Measurements from ENCODE around the gene BDH2. TPM values are rescaled to one million over a fixed set of nuclear protein-coding genes. Genes with fewer than 3 reads are reported as not detected.
A peak's percentile ranks its signal among the peaks of the same experiment; 100 is the strongest.

BDH2 gene
- total and polyA plus RNA-seq, 2 experiments from 2014 or later, result 36.5 to 73.9 TPM

GRCh38 chr4:103046416-103047290 is 53.0 kb downstream of the BDH2 start:
- no peaks in the 10 kb centered on the region for H3K9me2 ChIP-seq (ENCODE audit: insufficient read depth)
- no peak overlapping the region for H2AFZ ChIP-seq
- no peaks in the 10 kb centered on the region for H3K79me2 ChIP-seq (replicated peaks; ENCODE audit: insufficient read depth)
- peak; percentile 100 for ATAC-seq
- DNase-seq (ENCODE audit: low spot score), result peak; percentile 84
- TF ChIP-seq NANOG (IDR thresholded peaks at IDR 0.05; ENCODE audit: borderline replicate concordance) (no peak), POLR2AphosphoS5 (IDR thresholded peaks at IDR 0.05; ENCODE audit: low read depth) (no peak), STAT1 (IDR thresholded peaks at IDR 0.05; ENCODE audit: unreplicated experiment) (no peak), JUNB (IDR thresholded peaks at IDR 0.05; ENCODE audit: unreplicated experiment) (no peak), CREB1 (CRISPR knock-in tag; IDR thresholded peaks at IDR 0.05; ENCODE audit: low read depth) (no peak), ZNF462 (CRISPR knock-in tag; IDR thresholded peaks at IDR 0.05) (no peak), ZNF331 (CRISPR knock-in tag; IDR thresholded peaks at IDR 0.05; ENCODE audit: low read depth) (no peak), CTCF (conservative IDR thresholded peaks at IDR 0.05; ENCODE audit: low read depth in 2 of 2) (peak; percentile 79 to 86)
- H3K27me3 Mint-ChIP-seq (ENCODE audit: insufficient read depth, low read depth, poor library complexity), result no peaks in the 10 kb centered on the region
- H3K36me3 Mint-ChIP-seq (ENCODE audit: low read depth), result no peaks in the 10 kb centered on the region
- no peak overlapping the region for H3K27ac ChIP-seq (ENCODE audit: low read depth)
- no peak overlapping the region for H3K4me3 ChIP-seq
- no peak overlapping the region for H3K4me3 Mint-ChIP-seq
- no peaks in the 10 kb centered on the region; the same call in 1 of the 2 replicates for H4K20me1 ChIP-seq (replicated peaks; ENCODE audit: insufficient read depth)
- H3K9me3 Mint-ChIP-seq, result no peaks in the 10 kb centered on the region
- H3K27ac Mint-ChIP-seq, result no peak overlapping the region
- no peaks in the 10 kb centered on the region for H3K36me3 ChIP-seq (ENCODE audit: insufficient read depth)
- no peaks in the 10 kb centered on the region for H3F3A ChIP-seq (replicated peaks; ENCODE audit: low read depth)
- H3K4me1 Mint-ChIP-seq, result peaks cover 12% of the 10 kb centered on the region
- H3K4me2 ChIP-seq, result no peak overlapping the region
- H3K27me3 ChIP-seq (ENCODE audit: insufficient read depth), result no peaks in the 10 kb centered on the region
- H3K4me1 ChIP-seq (ENCODE audit: insufficient read depth), result no peaks in the 10 kb centered on the region
